Measurements from ENCODE around the gene THSD7B. TPM values are rescaled to one million over a fixed set of nuclear protein-coding genes. Genes with fewer than 3 reads are reported as not detected.
A peak's percentile ranks its signal among the peaks of the same experiment; 100 is the strongest.

THSD7B gene
- 0.16 to 0.31 TPM (median 0.22 TPM) in 3 replicates for total RNA-seq

GRCh38 chr2:136765256-136766072 lies at the start of gene THSD7B:
THSD7B (plus strand) TSS chr2:136765545; CDS start chr2:136882179, 116,634 bp downstream.
- no peak for TF ChIP-seq CTCF (IDR thresholded peaks at IDR 0.05; ENCODE audit: unreplicated experiment)
- Mint-ChIP-seq H3K9me3 (no peaks in the 10 kb centered on the region), H3K4me3 (peak within 1 kb of the TSS; percentile 71), H3K4me1 (peaks cover 10% of the 10 kb centered on the region), H3K27me3 (ENCODE audit: low read depth) (peaks cover 96% of the 10 kb centered on the region), H3K27ac (no peak within 1 kb of the TSS), H3K36me3 (no peaks in the 10 kb centered on the region)
- peak in 1 of 2 experiments; percentile 39 for DNase-seq (ENCODE audit: low spot score in 2 of 2, unreplicated experiment in 2 of 2)

- Mint-ChIP-seq H3K36me3 (no peaks in the 10 kb centered on the region), H3K27ac (no peak overlapping the region), H3K4me3 (no peak overlapping the region), H3K4me1 (no peaks in the 10 kb centered on the region), H3K9me3 (peaks cover 13% of the 10 kb centered on the region), H3K27me3 (ENCODE audit: low read depth) (no peaks in the 10 kb centered on the region)
- DNase-seq (ENCODE audit: low spot score in 2 of 2, unreplicated experiment in 2 of 2) = no peak
- no peak for TF ChIP-seq CTCF (IDR thresholded peaks at IDR 0.05; ENCODE audit: unreplicated experiment)
Observed at GRCh38 chr2:136718273-136718672, 47.1 kb upstream of the THSD7B start.

GRCh38 chr2:136727973-136728699 lies 37.2 kb upstream of the THSD7B start:
- Mint-ChIP-seq H3K27ac (no peak overlapping the region), H3K27me3 (ENCODE audit: low read depth) (peaks cover 4% of the 10 kb centered on the region), H3K4me3 (no peak overlapping the region), H3K4me1 (no peaks in the 10 kb centered on the region), H3K36me3 (no peaks in the 10 kb centered on the region), H3K9me3 (peaks cover 12% of the 10 kb centered on the region)
- no peak for DNase-seq (ENCODE audit: low spot score in 2 of 2, unreplicated experiment in 2 of 2)
- TF ChIP-seq CTCF (IDR thresholded peaks at IDR 0.05; ENCODE audit: unreplicated experiment) = no peak

- no peak for DNase-seq (ENCODE audit: low spot score in 2 of 2, unreplicated experiment in 2 of 2)
- Mint-ChIP-seq H3K36me3 (no peaks in the 10 kb centered on the region), H3K9me3 (no peaks in the 10 kb centered on the region), H3K4me3 (no peak overlapping the region), H3K27me3 (ENCODE audit: low read depth) (peaks cover 34% of the 10 kb centered on the region), H3K27ac (no peak overlapping the region), H3K4me1 (no peaks in the 10 kb centered on the region)
- no peak for TF ChIP-seq CTCF (IDR thresholded peaks at IDR 0.05; ENCODE audit: unreplicated experiment)
Observed at GRCh38 chr2:136736236-136736635, 29.1 kb upstream of the THSD7B start.

- no peaks in the 10 kb centered on the region for H3K36me3 Mint-ChIP-seq
Observed at GRCh38 chr2:136738044-136738443, 27.3 kb upstream of the THSD7B start.

More at GRCh38 chr2:136738044-136738443, 27.3 kb upstream of the THSD7B start:
- no peaks in the 10 kb centered on the region for H3K9me3 Mint-ChIP-seq
- H3K27ac Mint-ChIP-seq = no peak overlapping the region
- no peak for DNase-seq (ENCODE audit: low spot score in 2 of 2, unreplicated experiment in 2 of 2)
- H3K4me1 Mint-ChIP-seq = no peaks in the 10 kb centered on the region
- H3K27me3 Mint-ChIP-seq (ENCODE audit: low read depth) = peaks cover 37% of the 10 kb centered on the region
- no peak overlapping the region for H3K4me3 Mint-ChIP-seq
- no peak for TF ChIP-seq CTCF (IDR thresholded peaks at IDR 0.05; ENCODE audit: unreplicated experiment)

Data from mesothelial cell of epicardium (in vitro differentiated cells).